Hematopoietic multipotent progenitor cell treated with erythropoietin and hydrocortisone succinate and interleukin-3 and kit ligand, for 17 days (in vitro differentiated cells): Measurements from ENCODE around the gene MFSD6.
A peak's percentile ranks its signal among the peaks of the same experiment; 100 is the strongest.
"Not testable (repeated sequence)": the region's sequence is repeated elsewhere in the genome, so short reads cannot be mapped to it uniquely, and the experiment has no call there.

Source experiments
- DNase-seq: peaks from one replicate; pipeline ENCODE4 v3.0.0-alpha.2; 2015; ENCODE audit warnings: low spot score

Gene MFSD6

GRCh38 chr2:190466819-190467446 lies 58.8 kb downstream of the MFSD6 start:
- DNase-seq: no peak

GRCh38 chr2:190467575-190468083 lies 59.5 kb downstream of the MFSD6 start:
- DNase-seq: peak; percentile 28

- DNase-seq: not testable (repeated sequence)
Measured at GRCh38 chr2:190468354-190468753, 60.2 kb downstream of the MFSD6 start.

GRCh38 chr2:190468814-190469569 lies 60.8 kb downstream of the MFSD6 start:
- DNase-seq: peak; percentile 93

- DNase-seq: peak; percentile 51
Measured at GRCh38 chr2:190469771-190470170, 61.6 kb downstream of the MFSD6 start.

GRCh38 chr2:190470256-190470826 lies 62.2 kb downstream of the MFSD6 start:
- DNase-seq: peak; percentile 24

- DNase-seq: no peak
Measured at GRCh38 chr2:190477661-190478454, 69.7 kb downstream of the MFSD6 start.

- DNase-seq: no peak
Measured at GRCh38 chr2:190478572-190479195, 70.5 kb downstream of the MFSD6 start.

- DNase-seq: no peak
Measured at GRCh38 chr2:190481339-190481738, 73.2 kb downstream of the MFSD6 start.

GRCh38 chr2:190482451-190482850 lies 74.3 kb downstream of the MFSD6 start:
- DNase-seq: no peak

GRCh38 chr2:190486037-190486623 lies 78.0 kb downstream of the MFSD6 start:
- DNase-seq: peak; percentile 36

GRCh38 chr2:190488516-190489233 lies 80.5 kb downstream of the MFSD6 start:
- DNase-seq: no peak

- DNase-seq: no peak
Measured at GRCh38 chr2:190489475-190489874, 81.3 kb downstream of the MFSD6 start.

- DNase-seq: no peak
Measured at GRCh38 chr2:190490502-190490901, 82.3 kb downstream of the MFSD6 start.

- DNase-seq: no peak
Measured at GRCh38 chr2:190493095-190493494, 84.9 kb downstream of the MFSD6 start.

GRCh38 chr2:190494600-190495227 lies 86.6 kb downstream of the MFSD6 start:
- not testable (repeated sequence) for DNase-seq

GRCh38 chr2:190497428-190497827 lies 89.3 kb downstream of the MFSD6 start:
- no peak for DNase-seq

GRCh38 chr2:190499273-190499672 lies 91.1 kb downstream of the MFSD6 start:
- DNase-seq: no peak

GRCh38 chr2:190500054-190500502 lies 91.9 kb downstream of the MFSD6 start:
- DNase-seq: no peak

- DNase-seq: no peak
Measured at GRCh38 chr2:190501231-190501630, 93.1 kb downstream of the MFSD6 start.
